ENCODE data around the gene KMO.

DNA sequence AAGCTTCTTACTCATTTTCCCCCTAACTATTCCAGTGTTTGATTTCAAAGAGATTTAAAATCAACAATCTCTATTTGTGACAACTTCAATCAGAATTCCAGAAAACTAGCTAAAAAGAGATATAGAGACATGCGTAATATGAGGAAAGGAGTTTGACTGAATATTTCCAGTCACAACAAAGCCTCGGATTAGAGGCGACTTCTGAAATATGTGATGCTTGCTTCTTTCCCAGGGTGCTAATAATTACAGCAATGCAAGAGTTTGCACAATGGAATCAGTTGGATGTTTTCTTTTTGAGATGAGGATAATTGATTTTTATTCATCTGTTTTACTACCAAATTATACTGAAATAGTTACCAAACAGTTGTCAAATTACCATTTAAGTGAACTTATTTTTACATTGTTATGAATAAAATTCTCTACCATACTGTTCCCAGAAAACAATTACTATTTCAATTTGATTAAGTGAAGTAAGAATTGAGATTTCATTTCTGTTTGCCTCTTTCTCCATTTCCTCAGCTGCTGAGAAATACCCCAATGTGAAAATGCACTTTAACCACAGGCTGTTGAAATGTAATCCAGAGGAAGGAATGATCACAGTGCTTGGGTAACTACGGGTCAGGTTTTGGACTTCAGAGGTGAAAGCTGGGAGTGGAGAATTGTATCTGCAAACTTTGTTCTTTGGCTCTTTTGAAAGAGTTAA is 28.1 kb downstream of the KMO start:
- TF ChIP-seq, protein P1, sequence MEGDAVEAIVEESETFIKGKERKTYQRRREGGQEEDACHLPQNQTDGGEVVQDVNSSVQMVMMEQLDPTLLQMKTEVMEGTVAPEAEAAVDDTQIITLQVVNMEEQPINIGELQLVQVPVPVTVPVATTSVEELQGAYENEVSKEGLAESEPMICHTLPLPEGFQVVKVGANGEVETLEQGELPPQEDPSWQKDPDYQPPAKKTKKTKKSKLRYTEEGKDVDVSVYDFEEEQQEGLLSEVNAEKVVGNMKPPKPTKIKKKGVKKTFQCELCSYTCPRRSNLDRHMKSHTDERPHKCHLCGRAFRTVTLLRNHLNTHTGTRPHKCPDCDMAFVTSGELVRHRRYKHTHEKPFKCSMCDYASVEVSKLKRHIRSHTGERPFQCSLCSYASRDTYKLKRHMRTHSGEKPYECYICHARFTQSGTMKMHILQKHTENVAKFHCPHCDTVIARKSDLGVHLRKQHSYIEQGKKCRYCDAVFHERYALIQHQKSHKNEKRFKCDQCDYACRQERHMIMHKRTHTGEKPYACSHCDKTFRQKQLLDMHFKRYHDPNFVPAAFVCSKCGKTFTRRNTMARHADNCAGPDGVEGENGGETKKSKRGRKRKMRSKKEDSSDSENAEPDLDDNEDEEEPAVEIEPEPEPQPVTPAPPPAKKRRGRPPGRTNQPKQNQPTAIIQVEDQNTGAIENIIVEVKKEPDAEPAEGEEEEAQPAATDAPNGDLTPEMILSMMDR (IDR thresholded peaks at IDR 0.05; ENCODE audit: insufficient read depth, low read length, poor library complexity, severe bottlenecking) = no peak
- TF ChIP-seq EZH2phosphoT487 (conservative IDR thresholded peaks at IDR 0.05; ENCODE audit: low read length) = no peak

Measured in SU-DHL-6 (cell line).